ENCODE results near the gene LAPTM4A.

The LAPTM4A gene

GRCh38 chr2:20027260-20027677 is 24.2 kb downstream of the LAPTM4A start:
- TF ChIP-seq FOXP2 (optimal IDR thresholded peaks at IDR 0.05; ENCODE audit: borderline replicate concordance, extremely low read depth, extremely low read length, insufficient read depth) (no peak), REST (IDR thresholded peaks at IDR 0.05; ENCODE audit: insufficient read depth in 1 of 2, low read depth in 2 of 2, low read length in 2 of 2) (no peak), SIN3A (IDR thresholded peaks at IDR 0.05; ENCODE audit: borderline replicate concordance, insufficient read depth, low read length) (no peak), POLR2AphosphoS5 (IDR thresholded peaks at IDR 0.05; ENCODE audit: low read depth, low read length) (no peak), TAF1 (IDR thresholded peaks at IDR 0.05; ENCODE audit: borderline replicate concordance, insufficient read depth, low read length) (no peak)

GRCh38 chr2:20025065-20025786 is 26.2 kb downstream of the LAPTM4A start:
- TF ChIP-seq REST (IDR thresholded peaks at IDR 0.05; ENCODE audit: insufficient read depth in 1 of 2, low read depth in 2 of 2, low read length in 2 of 2) (peak in 1 of 2 experiments; percentile 42; a peak in 1 of 4 replicates), POLR2AphosphoS5 (IDR thresholded peaks at IDR 0.05; ENCODE audit: low read depth, low read length) (no peak; the same call in 1 of the 2 replicates)

- TF ChIP-seq REST (IDR thresholded peaks at IDR 0.05; ENCODE audit: insufficient read depth in 1 of 2, low read depth in 2 of 2, low read length in 2 of 2), result no peak
- no peak for TF ChIP-seq POLR2AphosphoS5 (IDR thresholded peaks at IDR 0.05; ENCODE audit: low read depth, low read length)
- TF ChIP-seq SIN3A (IDR thresholded peaks at IDR 0.05; ENCODE audit: borderline replicate concordance, insufficient read depth, low read length), result no peak
- no peak for TF ChIP-seq TAF1 (IDR thresholded peaks at IDR 0.05; ENCODE audit: borderline replicate concordance, insufficient read depth, low read length)
- no peak for TF ChIP-seq FOXP2 (optimal IDR thresholded peaks at IDR 0.05; ENCODE audit: borderline replicate concordance, extremely low read depth, extremely low read length, insufficient read depth)
These were observed 27.7 kb downstream of the LAPTM4A start for GRCh38 chr2:20023688-20024087.

GRCh38 chr2:20021405-20022009 is 29.9 kb downstream of the LAPTM4A start:
- TF ChIP-seq FOXP2 (optimal IDR thresholded peaks at IDR 0.05; ENCODE audit: borderline replicate concordance, extremely low read depth, extremely low read length, insufficient read depth) (no peak), REST (IDR thresholded peaks at IDR 0.05; ENCODE audit: insufficient read depth in 1 of 2, low read depth in 2 of 2, low read length in 2 of 2) (no peak), POLR2AphosphoS5 (IDR thresholded peaks at IDR 0.05; ENCODE audit: low read depth, low read length) (no peak), SIN3A (IDR thresholded peaks at IDR 0.05; ENCODE audit: borderline replicate concordance, insufficient read depth, low read length) (no peak), TAF1 (IDR thresholded peaks at IDR 0.05; ENCODE audit: borderline replicate concordance, insufficient read depth, low read length) (no peak)
